Measurements from ENCODE around the gene NTF4.

DNA sequence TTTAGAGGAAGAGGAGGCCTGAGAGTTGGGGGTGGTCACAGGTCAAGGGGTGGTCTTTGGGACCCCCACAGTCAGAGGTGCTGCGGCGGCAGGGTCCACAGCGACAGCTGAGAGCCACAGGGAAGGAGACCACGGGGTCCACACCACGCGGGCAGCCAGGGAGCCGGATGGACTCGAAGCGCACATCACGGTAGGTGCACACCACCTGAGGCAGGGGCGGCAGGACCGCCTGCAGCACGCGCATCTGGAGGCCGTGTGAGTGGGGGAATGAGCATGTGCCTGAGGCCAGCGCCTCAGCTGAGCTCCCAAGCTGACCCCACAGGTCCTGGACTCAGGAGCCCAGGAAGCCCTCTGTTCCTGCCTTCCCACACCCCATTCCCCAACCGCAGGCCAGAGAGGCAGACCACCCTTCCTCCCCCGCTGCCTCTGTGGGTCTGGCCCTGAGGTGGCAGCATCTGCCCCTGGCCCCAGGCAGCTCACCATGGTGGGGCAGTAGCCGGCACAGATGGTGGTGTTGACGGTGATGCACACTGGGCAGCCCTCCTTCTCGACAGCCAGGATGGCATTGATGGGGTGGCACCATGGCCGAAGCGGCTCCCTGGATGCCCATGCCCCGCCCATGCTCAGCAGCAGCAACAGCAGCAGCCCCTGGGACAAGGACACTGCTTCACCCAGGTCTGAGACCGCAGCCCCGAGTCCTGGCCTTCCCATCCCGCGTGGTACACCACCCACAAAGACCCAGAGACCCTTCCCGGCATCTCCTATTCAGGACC lies 48.4 kb downstream of the NTF4 start:
- TF ChIP-seq POLR2AphosphoS5 (IDR thresholded peaks at IDR 0.05; ENCODE audit: low read depth, low read length), result no peak
- no peak for TF ChIP-seq TAF1 (IDR thresholded peaks at IDR 0.05; ENCODE audit: borderline replicate concordance, insufficient read depth, low read length)
- TF ChIP-seq SIN3A (IDR thresholded peaks at IDR 0.05; ENCODE audit: borderline replicate concordance, insufficient read depth, low read length), result no peak
- TF ChIP-seq REST (IDR thresholded peaks at IDR 0.05; ENCODE audit: insufficient read depth in 1 of 2, low read depth in 2 of 2, low read length in 2 of 2), result no peak
- no peak for TF ChIP-seq FOXP2 (optimal IDR thresholded peaks at IDR 0.05; ENCODE audit: borderline replicate concordance, extremely low read depth, extremely low read length, insufficient read depth)

Measured in PFSK-1 (cell line).